Lower leg skin (tissue), 4 donors: ENCODE measurements around the gene CLECL1. TPM values are rescaled to one million over a fixed set of nuclear protein-coding genes. Genes with fewer than 3 reads are reported as not detected.

Source experiments
- DNase-seq, 2 donors: peaks; one replicate each; pipeline ENCODE4 v3.0.0-alpha.2; 2019; ENCODE audit warnings: low spot score in 2 of 2
- H3K4me3 ChIP-seq: fragments of 200-600 bp; sonication (generic); 2 replicates; pipeline ENCODE4 v1.5.1; 2017; ENCODE audit warnings: mild to moderate bottlenecking, low read depth; ENCODE audit not compliant: poor library complexity, severe bottlenecking
- POLR2A ChIP-seq, 2 donors: fragments of 450-650 bp; IDR thresholded peaks; one replicate each; pipeline ENCODE4 v1.6.1; 2016 to 2017; ENCODE audit warnings: antibody characterized with exemption in 2 of 2, mild to moderate bottlenecking in 1 of 2, moderate library complexity in 1 of 2
- WGBS, 2 donors: methylation state at CpG; one replicate each; pipeline ENCODE4 v1.1.5; 2018; 5-methylcytosine and 5-hydroxymethylcytosine counted together
- intact Hi-C: fragments of 100-400 bp; cut with DNase I; formaldehyde crosslinking; loops from one replicate; pipeline ENCODE4 v1.15.0; 2023; ENCODE audit warnings: low total_unique reads
- total RNA-seq, 4 donors: library from RNA; depleted of rRNA; stranded (reverse); fragments of >200 nt; gene quantifications; one replicate each; pipeline ENCODE4 v1.1.0, GENCODE V29; 2016
- TF ChIP-seq, protein P1 (sequence below), 3 donors: fragments of 450-650 bp; IDR thresholded peaks; one replicate each; pipeline ENCODE4 v1.5.1; 2016; ENCODE audit warnings: antibody characterized with exemption in 3 of 3, mild to moderate bottlenecking in 3 of 3, moderate library complexity in 2 of 3

Gene CLECL1
- total RNA-seq, 4 donors from 2014 or later = not detected

- no peak overlapping the region for H3K4me3 ChIP-seq
- intact Hi-C loops = loop anchor here (10.0 kb wide), 1 partner anchor 387 kb away; no protein-coding TSS in a partner anchor
- DNase-seq = no peak
- 80 to 91% methylated on average over 5 of the region's 5 CpGs for WGBS, 2 donors
- TF ChIP-seq, protein P1, sequence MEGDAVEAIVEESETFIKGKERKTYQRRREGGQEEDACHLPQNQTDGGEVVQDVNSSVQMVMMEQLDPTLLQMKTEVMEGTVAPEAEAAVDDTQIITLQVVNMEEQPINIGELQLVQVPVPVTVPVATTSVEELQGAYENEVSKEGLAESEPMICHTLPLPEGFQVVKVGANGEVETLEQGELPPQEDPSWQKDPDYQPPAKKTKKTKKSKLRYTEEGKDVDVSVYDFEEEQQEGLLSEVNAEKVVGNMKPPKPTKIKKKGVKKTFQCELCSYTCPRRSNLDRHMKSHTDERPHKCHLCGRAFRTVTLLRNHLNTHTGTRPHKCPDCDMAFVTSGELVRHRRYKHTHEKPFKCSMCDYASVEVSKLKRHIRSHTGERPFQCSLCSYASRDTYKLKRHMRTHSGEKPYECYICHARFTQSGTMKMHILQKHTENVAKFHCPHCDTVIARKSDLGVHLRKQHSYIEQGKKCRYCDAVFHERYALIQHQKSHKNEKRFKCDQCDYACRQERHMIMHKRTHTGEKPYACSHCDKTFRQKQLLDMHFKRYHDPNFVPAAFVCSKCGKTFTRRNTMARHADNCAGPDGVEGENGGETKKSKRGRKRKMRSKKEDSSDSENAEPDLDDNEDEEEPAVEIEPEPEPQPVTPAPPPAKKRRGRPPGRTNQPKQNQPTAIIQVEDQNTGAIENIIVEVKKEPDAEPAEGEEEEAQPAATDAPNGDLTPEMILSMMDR (IDR thresholded peaks at IDR 0.05) = no peak
- TF ChIP-seq POLR2A (IDR thresholded peaks at IDR 0.05) = no peak
Measured at GRCh38 chr12:9757433-9758025, 24.6 kb upstream of the CLECL1 start.

- TF ChIP-seq, protein P1 (IDR thresholded peaks at IDR 0.05) = no peak
- TF ChIP-seq POLR2A (IDR thresholded peaks at IDR 0.05) = no peak
- 89 to 95% methylated on average over 5 of the region's 5 CpGs for WGBS, 2 donors
- intact Hi-C loops = loop anchor here (10.0 kb wide), 1 partner anchor 388 kb away; no protein-coding TSS in a partner anchor
- no peak for DNase-seq
- H3K4me3 ChIP-seq = no peak overlapping the region
Measured at GRCh38 chr12:9756706-9757105, 23.8 kb upstream of the CLECL1 start.

- WGBS, 2 donors = 82 to 83% methylated on average over 2 of the region's 2 CpGs
- intact Hi-C loops = loop anchor here (10.0 kb wide), 1 partner anchor 389 kb away; no protein-coding TSS in a partner anchor
- no peak overlapping the region for H3K4me3 ChIP-seq
- TF ChIP-seq POLR2A (IDR thresholded peaks at IDR 0.05) = no peak
- TF ChIP-seq, protein P1 (IDR thresholded peaks at IDR 0.05) = no peak
- DNase-seq = no peak
Measured at GRCh38 chr12:9756170-9756569, 23.3 kb upstream of the CLECL1 start.

DNA sequence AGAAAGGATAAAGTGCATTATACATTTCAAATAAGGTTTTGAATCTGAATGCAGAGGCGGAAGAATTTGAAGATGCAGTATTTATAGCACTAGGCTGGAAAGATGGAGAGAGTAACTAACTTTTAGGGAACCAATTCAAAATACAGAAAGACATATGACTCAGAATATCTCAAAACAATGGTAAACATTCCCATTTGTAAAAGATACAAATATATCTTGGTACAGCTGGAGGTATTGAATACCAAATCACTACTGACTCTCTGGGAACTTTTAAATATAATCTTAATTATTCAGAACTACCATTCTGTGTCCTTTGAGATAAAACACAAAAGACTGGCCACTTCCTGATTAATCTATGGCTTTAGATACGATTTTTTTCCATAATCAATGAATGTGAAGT lies 22.7 kb upstream of the CLECL1 start:
- 78 to 79% methylated on average over 2 of the region's 2 CpGs for WGBS, 2 donors
- intact Hi-C loops = loop anchor here (10.0 kb wide), 1 partner anchor 389 kb away; no protein-coding TSS in a partner anchor
- H3K4me3 ChIP-seq = no peak overlapping the region
- no peak for DNase-seq
- no peak for TF ChIP-seq POLR2A (IDR thresholded peaks at IDR 0.05)
- TF ChIP-seq, protein P1 (IDR thresholded peaks at IDR 0.05) = no peak

DNA sequence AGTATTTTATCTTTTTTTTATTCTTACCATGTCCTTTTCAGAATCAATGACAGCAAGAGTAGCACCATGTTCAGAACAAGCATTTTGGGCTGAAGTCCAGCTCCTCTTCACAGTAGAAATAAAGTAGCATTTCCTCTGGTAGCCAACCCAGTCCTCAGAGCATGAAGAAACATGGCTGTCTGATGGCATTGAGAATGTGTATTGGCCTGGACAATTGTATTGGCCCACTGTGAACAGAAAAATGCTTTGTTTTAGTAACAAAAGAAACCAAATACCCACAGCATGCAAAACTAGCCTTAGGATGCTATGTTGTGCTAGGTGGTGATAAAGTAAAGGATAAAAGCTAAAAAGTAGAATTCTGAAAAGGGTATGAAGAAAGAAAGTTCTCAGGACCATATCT lies 22.1 kb upstream of the CLECL1 start:
- no peak overlapping the region for H3K4me3 ChIP-seq
- intact Hi-C loops = loop anchor here (10.0 kb wide), 1 partner anchor 390 kb away; no protein-coding TSS in a partner anchor
- no peak for DNase-seq
- TF ChIP-seq POLR2A (IDR thresholded peaks at IDR 0.05) = no peak
- TF ChIP-seq, protein P1 (IDR thresholded peaks at IDR 0.05) = no peak
